CD14-positive monocyte (primary cell): ENCODE results near the gene SLC28A1. TPM values are rescaled to one million over a fixed set of nuclear protein-coding genes. Genes with fewer than 3 reads are reported as not detected.

Source experiments
- DNase-seq, 3 donors: peaks; one replicate each; pipeline ENCODE4 v3.0.0-alpha.2; 2011 to 2022
- H2AFZ ChIP-seq: 2 replicates; pipeline ENCODE4 v1.6.0; 2012; ENCODE audit warnings: mild to moderate bottlenecking, low read depth, low read length, inconsistent platforms; ENCODE audit not compliant: insufficient read depth, poor library complexity, severe bottlenecking
- H3K27ac ChIP-seq, 2 donors: 1 replicate in 1 of 2; 2 replicates in 1 of 2; pipeline ENCODE4 v1.5.1; 2012 to 2013; ENCODE audit warnings: low read length in 2 of 2, control low read depth in 1 of 2, inconsistent platforms in 1 of 2, low read depth in 1 of 2, mild to moderate bottlenecking in 1 of 2
- H3K27me3 ChIP-seq, 2 donors: one replicate each; pipeline versions ENCODE4 v1.6.0 to v1.6.1; 2011 to 2013; ENCODE audit warnings: low read length in 2 of 2; ENCODE audit not compliant: control insufficient read depth in 2 of 2, insufficient read depth in 2 of 2
- H3K36me3 ChIP-seq, 2 donors: replicated peaks in 1 of 2; 1 replicate in 1 of 2; 2 replicates in 1 of 2; pipeline versions ENCODE4 v1.5.1 to v1.6.1; 2012 to 2013; ENCODE audit warnings: low read length in 2 of 2, control low read depth in 1 of 2, inconsistent platforms in 1 of 2, mild to moderate bottlenecking in 1 of 2; ENCODE audit not compliant: insufficient read depth in 2 of 2, control insufficient read depth in 1 of 2
- H3K4me1 ChIP-seq, 2 donors: 1 replicate in 1 of 2; 2 replicates in 1 of 2; pipeline versions ENCODE4 v1.5.1 to v1.6.1; 2012 to 2013; ENCODE audit warnings: low read length in 2 of 2, control low read depth in 1 of 2, inconsistent platforms in 1 of 2, mild to moderate bottlenecking in 1 of 2, moderate library complexity in 1 of 2; ENCODE audit not compliant: insufficient read depth in 2 of 2, control insufficient read depth in 1 of 2
- H3K4me2 ChIP-seq: replicated peaks from 2 replicates; pipeline ENCODE3; 2012; ENCODE audit warnings: low read length, moderate library complexity, mild to moderate bottlenecking; ENCODE audit not compliant: poor library complexity, severe bottlenecking; ENCODE audit errors: extremely low read depth
- H3K4me3 ChIP-seq, 3 experiments: fragments of 200-600 bp in 1 of 3; sonication (generic) in 1 of 3; replicated peaks in 1 of 3; 1 replicate in 2 of 3; 2 replicates in 1 of 3; pipeline ENCODE4 v1.5.1; 2011 to 2013; ENCODE audit warnings: low read length in 3 of 3, mild to moderate bottlenecking in 3 of 3, control low read depth in 2 of 3, low read depth in 2 of 3, inconsistent platforms in 1 of 3, moderate library complexity in 1 of 3
- H3K79me2 ChIP-seq: 2 replicates; pipeline ENCODE4 v1.6.0; 2012; ENCODE audit warnings: mild to moderate bottlenecking, control low read depth, inconsistent platforms, low read length, moderate library complexity; ENCODE audit not compliant: insufficient read depth
- H3K9ac ChIP-seq: 2 replicates; pipeline ENCODE4 v1.6.0; 2017; ENCODE audit warnings: low read length, mild to moderate bottlenecking; ENCODE audit not compliant: insufficient read depth, poor library complexity, severe bottlenecking
- H3K9me3 ChIP-seq, 2 donors: replicated peaks in 1 of 2; 1 replicate in 1 of 2; 2 replicates in 1 of 2; pipeline versions ENCODE4 v1.5.1 to v1.6.1; 2012 to 2013; ENCODE audit warnings: low read length in 2 of 2, control low read depth in 1 of 2; ENCODE audit not compliant: control insufficient read depth in 1 of 2, insufficient read depth in 1 of 2
- H4K20me1 ChIP-seq: 2 replicates; pipeline ENCODE4 v1.6.0; 2012; ENCODE audit warnings: mild to moderate bottlenecking, low read length, control low read depth, moderate library complexity; ENCODE audit not compliant: insufficient read depth
- H3K27ac Mint-ChIP-seq, 7 donors: one replicate each; pipeline ENCODE4 v1.8.0; 2020; ENCODE audit warnings: mild to moderate bottlenecking in 7 of 7, mixed read lengths in 7 of 7, moderate library complexity in 6 of 7, inconsistent platforms in 2 of 7
- H3K27me3 Mint-ChIP-seq, 3 donors: one replicate each; pipeline ENCODE4 v1.8.0; 2021 to 2022; ENCODE audit warnings: low read depth in 3 of 3, mild to moderate bottlenecking in 3 of 3, mixed read lengths in 3 of 3, moderate library complexity in 3 of 3, inconsistent platforms in 1 of 3
- H3K36me3 Mint-ChIP-seq, 2 donors: one replicate each; pipeline ENCODE4 v1.8.0; 2020; ENCODE audit warnings: mixed read lengths in 2 of 2, inconsistent platforms in 1 of 2, mild to moderate bottlenecking in 1 of 2
- H3K4me1 Mint-ChIP-seq: one replicate; pipeline ENCODE4 v1.8.0; 2020; ENCODE audit warnings: mild to moderate bottlenecking, mixed read lengths
- H3K4me3 Mint-ChIP-seq, 2 donors: one replicate each; pipeline ENCODE4 v1.8.0; 2020; ENCODE audit warnings: mild to moderate bottlenecking in 2 of 2, mixed read lengths in 2 of 2, moderate library complexity in 1 of 2
- H3K9me3 Mint-ChIP-seq, 7 donors: one replicate each; pipeline ENCODE4 v1.8.0; 2020 to 2022; ENCODE audit warnings: mixed read lengths in 7 of 7, mild to moderate bottlenecking in 6 of 7, moderate library complexity in 6 of 7, inconsistent platforms in 2 of 7
- CTCF ChIP-seq: fragments of 200-600 bp; IDR thresholded peaks from one replicate; pipeline ENCODE4 v1.8.0; 2022; ENCODE audit warnings: antibody characterized with exemption, mild to moderate bottlenecking
- WGBS: methylation state at CpG from one replicate; pipeline ENCODE4 v1.1.5; 2013; ENCODE audit warnings: missing lambda C conversion rate; ENCODE audit not compliant: insufficient coverage; 5-methylcytosine and 5-hydroxymethylcytosine counted together
- intact Hi-C, 2 donors: fragments of 100-400 bp; cut with micrococcal nuclease; formaldehyde crosslinking; loops; one replicate each; pipeline versions ENCODE4 v1.15.0 to v1.15.1; 2023
- polyA plus RNA-seq, 3 donors: library from polyadenylated mRNA; depleted of rRNA in 1 of 3; unstranded in 2 of 3; stranded (reverse) in 1 of 3; fragments of 300-500 nt in 2 of 3; fragments of >200 nt in 1 of 3; fragmentation: Illumina TruSeq in 2 of 3; gene quantifications; 1 replicate in 2 of 3; 2 replicates in 1 of 3; pipeline ENCODE4 v1.2.3, GENCODE V29; 2012 to 2021

SLC28A1 gene
- polyA plus RNA-seq, 3 donors, result not detected

GRCh38 chr15:84891339-84891738, 6.9 kb downstream of the SLC28A1 start:
- 95% methylated on average over 6 of the region's 6 CpGs for WGBS
- H3K9me3 ChIP-seq, result no peaks in the 10 kb centered on the region
- no peaks in the 10 kb centered on the region for H3K4me1 ChIP-seq
- no peak overlapping the region for H3K27ac ChIP-seq
- no peaks in the 10 kb centered on the region for H3K36me3 ChIP-seq
- H3K4me3 Mint-ChIP-seq, result no peak overlapping the region
- H3K27me3 ChIP-seq, result no peaks in the 10 kb centered on the region
- no peak overlapping the region for H3K27ac Mint-ChIP-seq
- no peak overlapping the region for H3K4me3 ChIP-seq
- no peak overlapping the region for H3K4me2 ChIP-seq
- no peak overlapping the region for H3K9ac ChIP-seq
- peaks cover 3% of the 10 kb centered on the region for H3K4me1 Mint-ChIP-seq
- no peak for DNase-seq
- peaks cover 0 to 3% (median 0%) of the 10 kb centered on the region in 3 donors for H3K27me3 Mint-ChIP-seq
- H3K36me3 Mint-ChIP-seq, result no peaks in the 10 kb centered on the region
- intact Hi-C loops, result no loop called here
- H3K9me3 Mint-ChIP-seq, result peaks cover 0 to 8% (median 0%) of the 10 kb centered on the region in 7 donors
- H2AFZ ChIP-seq, result no peak overlapping the region
- H3K79me2 ChIP-seq, result no peaks in the 10 kb centered on the region
- no peaks in the 10 kb centered on the region for H4K20me1 ChIP-seq
- no peak for TF ChIP-seq CTCF

GRCh38 chr15:84892786-84893307, 8.4 kb downstream of the SLC28A1 start:
- H3K4me2 ChIP-seq, result no peak overlapping the region
- H3K36me3 Mint-ChIP-seq, result no peaks in the 10 kb centered on the region
- no peak overlapping the region for H3K9ac ChIP-seq
- peaks cover 0 to 10% (median 0%) of the 10 kb centered on the region in 7 donors for H3K9me3 Mint-ChIP-seq
- H3K27ac ChIP-seq, result no peak overlapping the region
- no peaks in the 10 kb centered on the region for H3K4me1 ChIP-seq
- DNase-seq, result no peak
- H3K4me1 Mint-ChIP-seq, result peaks cover 3% of the 10 kb centered on the region
- no peak overlapping the region for H3K4me3 ChIP-seq
- intact Hi-C loops, result no loop called here
- H3K36me3 ChIP-seq, result no peaks in the 10 kb centered on the region
- H4K20me1 ChIP-seq, result no peaks in the 10 kb centered on the region
- no peaks in the 10 kb centered on the region for H3K79me2 ChIP-seq
- no peak overlapping the region for H3K4me3 Mint-ChIP-seq
- WGBS, result 95% methylated on average over 6 of the region's 10 CpGs
- H2AFZ ChIP-seq, result no peak overlapping the region
- no peaks in the 10 kb centered on the region for H3K9me3 ChIP-seq
- H3K27me3 Mint-ChIP-seq, result peaks cover 0 to 6% (median 0%) of the 10 kb centered on the region in 3 donors
- no peak for TF ChIP-seq CTCF
- no peaks in the 10 kb centered on the region for H3K27me3 ChIP-seq
- no peak overlapping the region for H3K27ac Mint-ChIP-seq
